ENCODE data around the gene ZNF462.

GRCh38 chr9:106891286-106891685, 28.3 kb downstream of the ZNF462 start:
- no peak for TF ChIP-seq CTCF (IDR thresholded peaks at IDR 0.05)
- TF ChIP-seq POLR2A (IDR thresholded peaks at IDR 0.05): no peak
